Measurements from ENCODE around the gene KCNIP1.

DNA sequence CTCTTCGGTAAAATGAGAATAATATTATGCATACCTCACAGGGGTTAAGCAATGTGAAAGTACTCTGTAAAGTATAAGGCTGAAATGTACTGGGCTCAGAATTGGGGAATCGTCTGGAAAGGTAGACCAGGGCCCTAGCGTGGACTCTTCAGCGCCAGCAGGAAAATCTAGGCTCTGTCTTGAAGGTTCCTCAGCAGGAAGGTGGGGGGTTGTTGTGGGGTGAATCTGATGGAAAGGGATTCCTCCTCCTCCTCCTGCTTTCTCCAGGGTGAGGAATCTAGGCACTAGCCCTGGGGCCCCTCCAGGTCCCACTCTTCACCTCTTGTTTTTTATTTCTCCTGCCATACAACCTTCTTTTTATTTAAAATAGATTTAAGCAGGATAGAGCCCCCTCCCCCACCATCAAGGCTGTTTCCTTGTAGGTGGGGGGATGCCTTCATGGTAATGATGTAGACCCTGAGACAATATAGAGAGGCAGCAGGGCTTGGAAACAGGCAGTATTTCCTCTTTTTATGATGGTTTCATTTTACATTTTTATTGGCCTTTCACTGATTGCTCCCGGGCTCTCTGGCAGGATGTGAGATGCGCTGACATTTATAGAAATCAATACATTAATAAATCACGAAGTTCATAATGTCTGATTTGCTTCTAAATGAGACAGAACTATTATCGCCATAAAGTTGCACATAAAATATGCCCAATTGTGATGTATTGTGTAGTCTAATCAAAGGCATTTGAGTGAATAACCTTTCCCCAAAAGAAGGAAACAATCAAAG, 200.8 kb downstream of the KCNIP1 start:
- TF ChIP-seq, protein P1, sequence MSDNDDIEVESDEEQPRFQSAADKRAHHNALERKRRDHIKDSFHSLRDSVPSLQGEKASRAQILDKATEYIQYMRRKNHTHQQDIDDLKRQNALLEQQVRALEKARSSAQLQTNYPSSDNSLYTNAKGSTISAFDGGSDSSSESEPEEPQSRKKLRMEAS (IDR thresholded peaks at IDR 0.05) = no peak
- no peak for TF ChIP-seq TAF1 (IDR thresholded peaks at IDR 0.05; ENCODE audit: low read depth)
- no peak for TF ChIP-seq CREB1 (IDR thresholded peaks at IDR 0.05; ENCODE audit: low read depth)
- TF ChIP-seq, protein P2, sequence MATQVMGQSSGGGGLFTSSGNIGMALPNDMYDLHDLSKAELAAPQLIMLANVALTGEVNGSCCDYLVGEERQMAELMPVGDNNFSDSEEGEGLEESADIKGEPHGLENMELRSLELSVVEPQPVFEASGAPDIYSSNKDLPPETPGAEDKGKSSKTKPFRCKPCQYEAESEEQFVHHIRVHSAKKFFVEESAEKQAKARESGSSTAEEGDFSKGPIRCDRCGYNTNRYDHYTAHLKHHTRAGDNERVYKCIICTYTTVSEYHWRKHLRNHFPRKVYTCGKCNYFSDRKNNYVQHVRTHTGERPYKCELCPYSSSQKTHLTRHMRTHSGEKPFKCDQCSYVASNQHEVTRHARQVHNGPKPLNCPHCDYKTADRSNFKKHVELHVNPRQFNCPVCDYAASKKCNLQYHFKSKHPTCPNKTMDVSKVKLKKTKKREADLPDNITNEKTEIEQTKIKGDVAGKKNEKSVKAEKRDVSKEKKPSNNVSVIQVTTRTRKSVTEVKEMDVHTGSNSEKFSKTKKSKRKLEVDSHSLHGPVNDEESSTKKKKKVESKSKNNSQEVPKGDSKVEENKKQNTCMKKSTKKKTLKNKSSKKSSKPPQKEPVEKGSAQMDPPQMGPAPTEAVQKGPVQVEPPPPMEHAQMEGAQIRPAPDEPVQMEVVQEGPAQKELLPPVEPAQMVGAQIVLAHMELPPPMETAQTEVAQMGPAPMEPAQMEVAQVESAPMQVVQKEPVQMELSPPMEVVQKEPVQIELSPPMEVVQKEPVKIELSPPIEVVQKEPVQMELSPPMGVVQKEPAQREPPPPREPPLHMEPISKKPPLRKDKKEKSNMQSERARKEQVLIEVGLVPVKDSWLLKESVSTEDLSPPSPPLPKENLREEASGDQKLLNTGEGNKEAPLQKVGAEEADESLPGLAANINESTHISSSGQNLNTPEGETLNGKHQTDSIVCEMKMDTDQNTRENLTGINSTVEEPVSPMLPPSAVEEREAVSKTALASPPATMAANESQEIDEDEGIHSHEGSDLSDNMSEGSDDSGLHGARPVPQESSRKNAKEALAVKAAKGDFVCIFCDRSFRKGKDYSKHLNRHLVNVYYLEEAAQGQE (IDR thresholded peaks at IDR 0.05; ENCODE audit: low read depth) = no peak
- no peak for TF ChIP-seq ZBTB7A (IDR thresholded peaks at IDR 0.05; ENCODE audit: low read depth)
- no peak for TF ChIP-seq RAD21 (IDR thresholded peaks at IDR 0.05; ENCODE audit: low read depth)
- TF ChIP-seq FOXM1 (IDR thresholded peaks at IDR 0.05; ENCODE audit: borderline replicate concordance, low read depth) = no peak

Data from Ishikawa (cell line).